GM19193 (cell line): ENCODE measurements around the gene TBXAS1.

Source experiments
- POLR2A ChIP-seq: IDR thresholded peaks from 4 replicates; pipeline ENCODE4 v1.6.1; 2011; ENCODE audit not compliant: insufficient read depth, insufficient read length; ENCODE audit errors: extremely low read depth

The TBXAS1 gene

DNA sequence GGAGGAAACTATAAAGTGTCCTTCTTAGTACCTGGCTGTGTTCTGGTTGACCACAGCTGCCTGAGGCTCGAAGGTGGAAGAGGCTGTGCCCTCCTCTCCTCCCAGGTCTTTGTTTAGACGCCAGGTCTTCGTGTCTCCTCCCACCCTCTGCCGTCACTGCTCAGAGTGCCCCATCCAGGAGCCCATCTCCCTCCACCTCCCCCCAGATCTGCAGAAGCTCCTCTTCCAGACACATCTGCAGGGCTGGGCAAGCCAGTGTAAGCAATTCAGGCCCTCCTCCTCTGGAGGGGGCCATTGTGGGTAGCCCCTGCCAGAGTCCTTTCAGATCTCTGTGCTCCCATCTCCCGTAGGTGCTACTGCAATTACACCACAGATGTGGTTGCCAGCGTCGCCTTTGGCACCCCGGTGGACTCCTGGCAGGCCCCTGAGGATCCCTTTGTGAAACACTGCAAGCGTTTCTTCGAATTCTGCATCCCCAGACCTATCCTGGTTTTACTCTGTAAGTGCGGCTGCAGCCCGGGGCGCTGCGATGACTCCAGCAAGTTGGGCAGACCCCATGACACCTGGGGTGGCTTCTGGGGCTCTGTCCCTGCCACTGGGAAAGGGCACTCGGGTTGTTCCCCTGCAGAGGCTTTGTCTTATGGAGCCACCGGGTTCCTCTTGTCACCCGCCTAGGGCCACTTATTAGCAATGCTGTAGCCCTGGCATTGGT lies 126.2 kb downstream of the TBXAS1 start:
- TF ChIP-seq POLR2A: no peak

DNA sequence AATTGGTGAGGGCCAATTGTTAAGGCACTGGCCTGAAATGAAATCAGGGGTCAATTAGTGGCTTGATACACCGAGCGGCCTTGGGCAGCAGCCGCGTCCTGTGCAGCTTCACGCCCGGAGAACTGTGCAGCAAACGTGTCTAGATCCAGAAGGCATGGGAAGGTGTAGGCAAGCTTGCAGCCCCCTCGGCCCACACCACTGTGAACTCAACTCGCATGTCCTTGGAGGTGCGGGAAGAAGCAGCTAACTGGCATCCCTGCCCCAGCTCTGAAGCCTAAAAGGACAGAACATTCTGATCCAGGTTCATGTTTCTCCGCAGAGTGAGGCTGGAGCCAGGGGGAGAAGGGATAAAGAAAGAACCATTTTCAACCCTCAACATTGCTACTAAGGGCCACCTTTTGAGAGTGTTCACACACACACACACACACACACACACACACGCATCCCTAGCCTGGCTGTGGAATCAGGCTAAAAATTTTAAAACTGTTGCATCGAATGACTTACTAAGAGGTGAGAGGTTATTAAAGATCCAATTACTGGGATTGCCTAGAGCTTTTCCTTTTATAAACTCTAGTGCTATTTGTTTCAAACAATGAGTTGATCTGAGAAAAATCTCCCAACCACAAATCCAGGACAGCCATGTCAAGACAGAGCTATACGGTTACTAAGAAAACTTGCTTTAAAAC lies 129.7 kb downstream of the TBXAS1 start:
- no peak for TF ChIP-seq POLR2A

DNA sequence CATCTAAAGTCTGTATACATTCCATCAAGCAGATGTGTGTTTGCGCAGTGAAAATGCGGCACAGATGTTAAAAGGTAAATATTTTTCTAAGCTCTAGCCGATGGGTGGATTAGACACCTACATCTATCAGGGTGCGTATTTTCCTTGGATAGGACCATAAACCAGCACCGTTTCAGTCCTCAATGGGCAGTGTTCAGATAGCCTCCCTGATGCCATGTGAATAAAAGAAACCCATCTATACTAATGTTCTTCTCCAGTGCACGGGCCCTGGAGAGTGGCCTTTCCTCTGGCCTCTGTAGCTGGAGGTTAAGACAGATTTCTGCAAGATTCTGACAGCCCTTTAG lies 130.2 kb downstream of the TBXAS1 start:
- TF ChIP-seq POLR2A: no peak

DNA sequence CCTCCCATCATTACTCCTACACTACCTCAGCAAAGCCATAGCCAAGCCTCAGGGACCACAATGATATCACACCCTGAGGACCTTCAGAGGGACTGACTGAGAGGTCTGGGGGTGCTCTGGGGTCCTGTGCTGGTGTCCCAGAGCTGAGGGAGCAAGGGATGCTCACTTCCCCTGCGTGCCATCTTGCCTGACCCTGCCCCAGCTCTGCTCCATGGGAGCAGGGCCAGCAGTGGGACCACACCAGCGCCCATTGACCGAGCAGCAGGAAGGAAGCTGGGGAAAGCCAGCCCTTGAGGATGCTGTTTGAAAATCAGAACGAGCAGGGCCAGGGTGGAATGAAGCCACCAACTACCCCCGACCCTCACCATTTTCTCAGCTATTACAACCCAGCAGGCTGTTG lies 130.7 kb downstream of the TBXAS1 start:
- no peak for TF ChIP-seq POLR2A

DNA sequence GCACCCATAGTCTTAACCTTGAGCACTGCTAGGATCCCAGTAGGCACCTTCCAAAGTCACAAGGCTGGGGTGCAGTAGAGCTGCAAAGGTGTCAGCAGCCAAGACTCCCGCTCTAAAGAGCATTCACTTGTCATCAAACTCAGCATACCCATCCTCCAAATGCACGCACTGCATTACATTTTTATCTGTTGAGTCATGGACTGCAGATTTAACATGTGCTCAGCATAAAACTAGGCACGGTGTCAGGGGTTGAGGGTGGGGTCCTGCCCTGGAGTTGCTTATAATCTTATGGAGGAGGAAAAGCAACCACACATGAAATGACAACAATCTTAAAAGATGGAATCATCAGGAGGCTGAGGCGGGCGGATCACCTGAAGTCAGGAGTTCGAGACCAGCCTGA lies 131.1 kb downstream of the TBXAS1 start:
- TF ChIP-seq POLR2A: no peak

DNA sequence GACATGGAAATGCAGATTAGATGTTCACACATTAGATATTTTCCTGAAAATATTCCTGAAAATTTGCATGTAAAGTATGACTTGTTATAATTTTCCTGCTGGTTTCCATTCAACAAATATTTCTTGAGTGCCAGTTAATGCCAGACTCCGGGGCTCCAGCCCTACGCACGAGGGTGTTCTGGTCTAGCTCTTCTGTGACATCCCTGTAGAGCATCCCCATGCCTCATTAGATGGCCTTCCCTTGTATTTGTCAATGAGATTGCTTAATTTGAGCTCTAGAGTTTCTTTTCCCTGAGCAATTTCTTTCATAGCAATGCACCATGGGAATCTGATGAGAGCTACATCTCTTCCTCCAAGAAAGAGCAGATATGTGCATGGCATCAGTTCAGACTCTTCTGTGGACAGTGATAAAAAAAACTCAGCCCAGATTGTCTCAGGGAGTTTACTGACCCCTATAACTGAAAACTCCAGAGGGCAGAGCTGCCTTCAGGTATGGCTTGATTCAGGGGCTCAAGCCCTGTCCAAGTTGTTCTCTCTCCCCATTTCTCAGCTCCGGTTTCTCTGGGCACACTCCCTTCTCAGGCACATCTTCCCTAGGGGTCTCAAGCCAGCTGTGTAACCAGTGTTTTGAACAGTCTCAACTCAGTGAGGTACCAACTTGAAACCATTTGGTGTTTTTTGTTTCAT lies 137.0 kb downstream of the TBXAS1 start:
- TF ChIP-seq POLR2A: no peak

DNA sequence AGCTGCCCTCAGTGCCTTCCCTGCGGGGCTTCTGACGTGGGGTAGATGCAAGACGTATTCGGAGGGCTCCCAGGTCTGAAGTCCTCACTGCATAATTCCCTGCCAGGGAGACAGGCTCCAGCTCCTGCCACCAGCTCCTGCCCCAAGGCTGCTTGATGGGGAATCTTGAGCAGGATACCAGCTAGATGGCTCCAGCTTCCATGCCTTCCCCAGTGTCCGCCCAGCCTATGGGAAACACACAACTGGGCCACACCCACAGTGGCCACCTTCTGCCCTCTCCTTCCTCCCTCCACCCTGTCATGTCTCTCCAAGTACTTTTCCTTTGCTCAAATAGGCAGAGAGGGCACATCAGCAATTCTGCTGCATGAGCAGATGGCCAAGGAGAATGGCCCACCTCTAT lies 137.9 kb downstream of the TBXAS1 start:
- no peak for TF ChIP-seq POLR2A

DNA sequence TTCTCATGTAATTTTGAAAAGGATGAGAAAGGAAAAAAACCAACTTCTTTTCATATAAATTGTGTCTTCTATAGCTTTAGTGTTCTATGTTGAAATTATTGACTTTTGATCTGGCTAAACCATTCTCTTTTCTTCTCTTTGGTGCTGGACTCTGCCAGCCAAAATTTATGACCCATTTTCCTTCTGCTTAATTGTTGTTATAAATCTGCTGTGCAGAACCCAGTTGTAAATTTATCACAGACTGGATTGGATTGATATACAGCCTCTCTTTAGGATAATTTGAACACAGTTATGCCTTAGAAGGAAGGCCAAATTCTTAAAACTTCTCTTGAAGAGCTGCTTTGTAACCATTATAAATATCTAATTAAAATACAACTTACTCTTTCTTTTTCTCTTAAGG lies 139.9 kb downstream of the TBXAS1 start:
- TF ChIP-seq POLR2A: no peak

DNA sequence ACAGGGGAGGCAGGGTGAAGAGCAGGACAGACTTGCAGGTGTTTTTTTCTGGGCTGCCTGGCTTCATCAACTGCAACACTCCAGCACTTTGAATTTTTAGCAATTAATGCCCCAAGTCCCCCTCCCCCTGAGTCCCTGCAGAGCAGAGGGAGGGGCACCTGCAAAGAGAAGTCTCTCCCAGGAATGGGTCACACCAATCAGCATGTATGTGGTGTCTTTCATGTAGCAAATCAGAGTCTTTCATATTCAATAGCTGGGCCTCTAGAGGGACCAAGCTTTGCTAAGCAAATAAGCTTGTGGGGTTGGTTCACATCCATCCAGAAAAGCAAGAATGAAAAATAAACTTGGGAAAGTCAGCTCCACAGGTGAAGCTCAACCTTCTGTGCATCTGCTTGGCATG lies 143.0 kb downstream of the TBXAS1 start:
- no peak for TF ChIP-seq POLR2A

DNA sequence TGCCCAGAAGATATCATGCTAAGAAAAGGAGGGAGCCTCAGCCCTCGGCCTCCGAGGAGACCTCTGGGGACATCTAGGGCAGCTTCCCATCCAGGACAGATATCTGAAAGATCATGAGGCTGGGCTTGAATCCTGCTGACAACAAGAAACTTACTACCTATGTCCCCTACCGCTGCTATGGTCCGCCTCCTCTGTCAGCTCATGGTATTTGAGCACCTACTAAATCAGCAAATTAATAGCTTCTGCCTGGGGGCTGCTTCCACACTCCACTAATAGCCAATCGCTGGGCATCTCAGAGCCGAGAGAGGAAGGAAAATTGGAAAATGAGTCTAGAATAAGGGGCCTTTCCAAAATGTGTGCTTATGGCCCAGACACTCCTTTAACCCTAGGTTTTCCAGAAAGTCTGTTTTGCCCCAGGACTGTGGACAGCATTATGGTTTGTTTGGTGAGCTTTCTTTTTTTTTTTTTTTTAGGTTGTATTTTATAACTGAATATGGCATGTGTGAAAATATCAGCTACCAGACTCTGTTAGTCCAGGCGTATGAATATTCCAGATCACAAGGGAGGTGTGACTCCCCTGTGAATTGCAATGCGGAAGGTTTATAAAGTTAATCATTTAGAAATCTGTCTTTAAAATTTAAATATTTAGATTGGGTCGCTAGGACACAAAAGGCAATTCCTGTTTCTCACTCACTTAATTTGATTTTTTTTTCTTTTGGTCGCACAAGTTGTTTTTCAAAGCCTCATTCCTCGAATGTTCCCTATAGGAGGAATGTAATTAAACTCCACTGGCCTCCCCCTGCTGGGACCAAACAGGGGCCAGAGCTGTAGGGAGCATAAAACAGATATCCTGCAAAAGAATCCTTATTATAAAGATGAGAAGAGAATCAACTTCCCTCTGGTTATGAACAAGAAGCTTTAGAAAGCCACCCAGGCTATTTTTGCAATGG lies 144.3 kb downstream of the TBXAS1 start:
- no peak for TF ChIP-seq POLR2A

DNA sequence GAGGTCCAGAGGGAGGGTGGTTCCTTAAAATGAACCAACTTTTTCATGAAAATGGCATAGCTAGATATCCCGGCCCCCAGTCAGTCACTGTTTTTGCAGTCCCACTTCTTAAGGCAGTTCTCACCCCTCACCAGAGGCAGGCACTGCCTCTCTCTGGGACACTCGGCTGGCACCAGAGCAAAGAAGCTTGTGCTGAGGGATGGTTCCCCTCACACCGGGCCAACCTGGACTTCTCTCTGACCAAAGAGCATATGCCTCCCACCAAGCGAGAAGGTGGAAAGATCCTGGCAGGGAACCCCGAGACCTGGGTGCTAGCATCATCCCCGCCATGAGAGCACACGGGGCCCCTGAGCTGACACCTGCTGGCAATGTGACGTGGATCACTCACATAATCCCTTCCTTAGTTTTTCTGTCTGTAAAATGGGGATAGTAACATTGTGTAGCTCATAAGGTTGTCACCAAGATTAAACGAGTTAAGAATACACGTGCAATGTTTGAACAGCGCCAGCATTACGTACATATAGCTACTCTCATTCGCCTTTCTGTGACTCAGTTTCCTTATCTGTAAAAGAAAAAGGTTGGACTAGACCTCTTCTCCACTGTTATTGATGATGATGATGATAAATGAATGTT lies 145.2 kb downstream of the TBXAS1 start:
- TF ChIP-seq POLR2A: no peak

DNA sequence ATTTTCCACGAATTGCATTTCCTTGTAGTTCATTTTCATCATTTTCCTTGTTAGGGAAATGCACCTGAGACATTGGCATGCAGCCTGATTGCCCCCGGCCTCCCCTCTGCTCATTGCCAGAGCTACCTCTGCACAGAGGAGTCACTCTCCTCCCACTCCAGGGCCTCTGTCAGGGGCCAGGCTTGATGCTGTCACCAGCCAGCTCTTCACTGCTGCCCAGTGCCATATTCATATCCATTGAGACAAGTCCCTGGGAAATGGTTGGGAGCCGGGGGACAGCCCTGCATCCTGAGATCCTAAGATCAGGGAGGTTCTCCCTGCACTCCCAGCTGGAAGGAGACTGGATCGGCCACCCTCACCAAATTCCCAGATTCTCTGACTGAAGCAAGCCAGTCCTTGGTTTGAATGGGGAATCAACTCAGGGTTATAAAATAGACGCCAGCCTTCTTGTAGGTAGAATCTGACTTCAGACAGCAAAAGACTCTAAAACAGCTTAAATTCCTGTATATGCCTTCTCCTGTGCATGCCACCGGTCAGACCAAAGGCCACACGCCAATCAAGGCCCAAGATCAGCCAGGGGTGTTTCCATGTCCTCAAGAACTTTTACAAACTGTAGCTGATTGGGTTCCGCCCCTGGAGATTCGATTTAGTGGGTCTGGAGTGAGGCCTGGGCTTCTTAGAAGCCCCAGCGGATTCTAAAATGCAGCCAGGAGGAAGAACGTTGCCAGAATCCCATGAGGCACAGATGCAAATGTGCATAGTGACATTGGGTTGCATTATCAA lies 147.2 kb downstream of the TBXAS1 start:
- no peak for TF ChIP-seq POLR2A

DNA sequence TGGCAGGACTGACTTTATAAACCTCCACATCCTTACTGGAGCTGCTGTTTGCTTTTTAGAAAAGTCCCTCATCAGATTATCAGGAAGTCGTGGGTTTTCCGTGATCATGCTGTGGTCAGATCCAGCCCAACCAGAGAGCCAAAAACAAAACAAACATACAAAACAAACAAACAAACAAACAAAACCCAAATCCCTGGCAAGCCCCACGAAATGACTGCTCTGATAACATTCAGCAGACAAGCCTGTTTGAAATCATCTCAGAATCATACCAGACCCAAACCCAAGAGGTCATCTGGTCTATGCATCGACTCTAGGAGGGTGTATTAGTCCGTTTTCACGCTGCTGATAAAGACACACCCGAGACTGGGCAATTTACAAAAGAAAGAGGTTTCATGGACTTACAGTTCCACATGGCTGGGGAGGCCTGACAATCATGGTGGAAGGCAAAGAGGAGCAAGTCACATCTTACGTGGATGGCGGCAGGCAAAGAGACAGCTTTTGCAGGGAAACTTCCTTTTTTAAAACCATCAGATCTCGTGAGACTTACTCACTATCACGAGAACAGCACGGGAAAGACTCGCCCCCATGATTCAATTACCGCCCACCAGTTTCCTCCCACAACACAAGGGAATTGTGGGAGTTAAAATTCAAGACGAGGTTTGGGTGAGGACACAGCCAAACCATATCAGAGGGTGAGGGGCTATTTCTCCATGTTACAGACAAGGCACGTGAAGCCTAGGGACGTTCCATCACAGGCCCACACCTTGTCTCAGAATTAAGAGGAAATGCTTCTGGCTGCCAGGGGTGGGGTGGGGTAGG lies 148.0 kb downstream of the TBXAS1 start:
- TF ChIP-seq POLR2A: no peak
